ENCODE measurements around the gene RTN1. TPM values are rescaled to one million over a fixed set of nuclear protein-coding genes. Genes with fewer than 3 reads are reported as not detected.
"Not testable (repeated sequence)": the region's sequence is repeated elsewhere in the genome, so short reads cannot be mapped to it uniquely, and the experiment has no call there.

RTN1 gene
- total and polyA plus RNA-seq, 12 donors = 2.9 to 19.7 (median 7.6) TPM

DNA sequence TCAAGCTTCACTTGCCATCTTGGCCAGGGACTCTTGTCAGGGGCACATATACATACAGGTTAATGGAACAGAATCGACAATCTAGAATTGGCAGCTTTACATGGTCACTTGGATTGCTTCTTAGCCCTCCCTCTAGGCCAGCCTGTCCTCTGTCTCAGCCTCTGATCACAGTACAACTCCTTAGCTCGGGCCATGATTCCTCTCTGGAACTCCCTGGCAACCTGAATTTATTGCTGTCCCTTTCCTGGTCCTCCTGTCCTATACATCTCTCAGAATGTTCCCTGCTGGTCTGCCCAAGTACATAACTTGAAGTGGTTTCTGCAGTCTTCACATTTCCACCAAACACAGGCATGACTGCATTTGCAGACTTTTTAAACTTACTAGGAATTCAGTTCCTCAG lies 214.1 kb downstream of the RTN1 start:
- DNase-seq = no peak
- Histone ChIP-seq H3K36me3 (replicated peaks in 1 of 2) (no peaks in the 10 kb centered on the region), H3K27me3 (no peaks in the 10 kb centered on the region), H3K4me1 (replicated peaks in 1 of 2) (no peaks in the 10 kb centered on the region), H3K9me3 (replicated peaks in 1 of 3) (no peaks in the 10 kb centered on the region), H3K4me3 (no peak overlapping the region), H3K27ac (no peak overlapping the region)
- intact Hi-C loops (cut with DNase I) = no loop called here
- WGBS, 4 donors = 47 to 86% (median 76%) methylated on average over 2 of the region's 2 CpGs
- TF ChIP-seq POLR2A (IDR thresholded peaks at IDR 0.05) = no peak
- TF ChIP-seq, protein P1, sequence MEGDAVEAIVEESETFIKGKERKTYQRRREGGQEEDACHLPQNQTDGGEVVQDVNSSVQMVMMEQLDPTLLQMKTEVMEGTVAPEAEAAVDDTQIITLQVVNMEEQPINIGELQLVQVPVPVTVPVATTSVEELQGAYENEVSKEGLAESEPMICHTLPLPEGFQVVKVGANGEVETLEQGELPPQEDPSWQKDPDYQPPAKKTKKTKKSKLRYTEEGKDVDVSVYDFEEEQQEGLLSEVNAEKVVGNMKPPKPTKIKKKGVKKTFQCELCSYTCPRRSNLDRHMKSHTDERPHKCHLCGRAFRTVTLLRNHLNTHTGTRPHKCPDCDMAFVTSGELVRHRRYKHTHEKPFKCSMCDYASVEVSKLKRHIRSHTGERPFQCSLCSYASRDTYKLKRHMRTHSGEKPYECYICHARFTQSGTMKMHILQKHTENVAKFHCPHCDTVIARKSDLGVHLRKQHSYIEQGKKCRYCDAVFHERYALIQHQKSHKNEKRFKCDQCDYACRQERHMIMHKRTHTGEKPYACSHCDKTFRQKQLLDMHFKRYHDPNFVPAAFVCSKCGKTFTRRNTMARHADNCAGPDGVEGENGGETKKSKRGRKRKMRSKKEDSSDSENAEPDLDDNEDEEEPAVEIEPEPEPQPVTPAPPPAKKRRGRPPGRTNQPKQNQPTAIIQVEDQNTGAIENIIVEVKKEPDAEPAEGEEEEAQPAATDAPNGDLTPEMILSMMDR (IDR thresholded peaks at IDR 0.05) = no peak

DNA sequence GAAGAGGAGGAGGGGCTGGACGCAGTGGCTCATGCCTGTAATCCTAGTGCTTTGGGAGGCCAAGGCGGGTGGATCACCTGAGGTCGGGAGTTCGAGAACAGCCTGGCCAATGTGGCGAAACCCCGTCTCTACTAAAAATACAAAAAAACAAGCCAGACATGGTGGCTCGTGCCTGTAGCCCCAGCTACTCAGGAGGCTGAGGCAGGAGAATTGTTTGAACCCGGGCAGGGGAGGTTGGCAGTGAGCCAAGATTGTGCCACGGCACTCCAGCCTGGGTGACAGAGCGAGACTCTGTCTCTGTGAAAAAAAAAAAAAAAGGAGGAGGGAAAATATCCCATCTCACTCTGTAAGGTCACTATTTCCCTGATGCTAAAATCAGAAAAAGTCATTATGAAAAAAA lies 216.4 kb downstream of the RTN1 start:
- H3K27ac ChIP-seq; intact Hi-C loops (cut with DNase I); H3K9me3 ChIP-seq (replicated peaks in 1 of 3); DNase-seq; H3K36me3 ChIP-seq (replicated peaks in 1 of 2); H3K27me3 ChIP-seq; H3K4me1 ChIP-seq (replicated peaks in 1 of 2); H3K4me3 ChIP-seq: not testable (repeated sequence)
- WGBS, 4 donors = 86 to 90% (median 88%) methylated on average over 10 of the region's 10 CpGs

DNA sequence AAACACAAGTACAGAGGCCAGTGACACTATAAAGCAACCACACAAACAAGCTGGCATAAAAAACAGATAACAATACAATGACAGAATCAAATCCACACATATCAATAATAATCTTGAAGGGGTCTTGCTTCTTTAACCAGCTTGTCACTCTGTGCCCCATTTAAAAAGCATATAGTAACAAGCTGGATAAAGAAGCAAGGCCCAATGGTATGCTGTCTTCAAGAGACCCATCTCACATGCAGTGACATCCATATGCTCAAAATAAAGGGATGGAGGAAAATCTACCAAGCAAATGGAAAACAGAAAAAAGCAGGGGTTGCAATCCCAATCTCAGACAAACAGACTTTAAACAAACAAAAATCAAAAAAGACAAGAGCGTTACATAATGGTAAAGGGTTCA lies 223.7 kb downstream of the RTN1 start:
- H3K4me1 ChIP-seq (replicated peaks in 1 of 2); H3K4me3 ChIP-seq; DNase-seq; H3K27ac ChIP-seq; H3K27me3 ChIP-seq; H3K9me3 ChIP-seq (replicated peaks in 1 of 3); H3K36me3 ChIP-seq (replicated peaks in 1 of 2); intact Hi-C loops (cut with DNase I): not testable (repeated sequence)
- 81 to 91% (median 81%) methylated on average over 1 of the region's 1 CpG for WGBS, 4 donors

DNA sequence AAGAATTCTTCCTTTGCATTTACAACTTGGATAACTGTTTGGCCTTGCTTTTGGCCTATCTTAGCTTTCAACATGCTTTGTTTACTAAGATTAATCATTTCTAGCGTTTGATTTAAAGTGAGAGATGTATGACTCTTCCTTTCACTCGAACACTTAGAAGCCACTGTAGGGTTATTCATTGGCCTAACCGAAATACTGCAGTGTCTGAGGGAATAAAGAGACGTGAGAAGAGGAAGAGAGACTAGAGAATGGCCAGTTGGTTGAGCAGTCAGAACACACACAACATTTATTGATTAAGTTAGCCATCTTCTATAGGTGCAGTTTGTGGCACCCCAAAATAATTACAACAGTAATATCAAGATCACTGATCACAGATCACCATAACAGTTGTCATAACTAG lies 231.7 kb downstream of the RTN1 start:
- Histone ChIP-seq H3K27ac (no peak overlapping the region), H3K27me3 (no peaks in the 10 kb centered on the region), H3K4me1 (replicated peaks in 1 of 2) (no peaks in the 10 kb centered on the region), H3K36me3 (replicated peaks in 1 of 2) (no peaks in the 10 kb centered on the region), H3K9me3 (replicated peaks in 1 of 3) (peaks cover 0 to 6% (median 0%) of the 10 kb centered on the region in 3 donors), H3K4me3 (no peak overlapping the region)
- 68 to 74% (median 70%) methylated on average over 4 of the region's 4 CpGs for WGBS, 4 donors
- no peak for TF ChIP-seq POLR2A (IDR thresholded peaks at IDR 0.05)
- TF ChIP-seq, protein P1 (IDR thresholded peaks at IDR 0.05) = no peak
- intact Hi-C loops (cut with DNase I) = no loop called here
- DNase-seq = no peak

DNA sequence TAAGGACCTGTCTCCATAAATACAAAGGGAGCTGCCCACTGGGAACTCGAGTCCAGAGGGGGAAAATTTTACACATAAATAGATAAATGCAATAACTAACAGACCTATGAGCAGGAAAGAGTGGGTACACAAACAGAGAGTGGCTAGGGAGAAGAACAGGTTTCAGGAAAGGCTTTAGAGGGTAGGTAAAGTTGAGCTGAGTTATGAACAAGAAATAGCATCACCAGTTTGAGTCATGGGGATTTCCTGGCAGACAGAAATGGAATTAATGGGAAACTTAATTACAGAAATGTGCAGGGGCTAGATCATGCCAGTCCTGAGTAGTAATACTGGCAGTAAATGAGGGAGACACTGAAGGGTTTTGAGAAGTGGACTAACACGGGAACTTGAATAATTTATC lies 236.0 kb downstream of the RTN1 start:
- Histone ChIP-seq H3K9me3 (replicated peaks in 1 of 3) (no peaks in the 10 kb centered on the region), H3K27ac (no peak overlapping the region), H3K4me3 (no peak overlapping the region), H3K4me1 (replicated peaks in 1 of 2) (no peaks in the 10 kb centered on the region), H3K36me3 (replicated peaks in 1 of 2) (no peaks in the 10 kb centered on the region), H3K27me3 (peaks cover 14% of the 10 kb centered on the region)
- intact Hi-C loops (cut with DNase I) = no loop called here
- TF ChIP-seq, protein P1 (IDR thresholded peaks at IDR 0.05) = no peak
- no peak for TF ChIP-seq POLR2A (IDR thresholded peaks at IDR 0.05)
- whole genome bisulfite sequencing, 4 donors = 50 to 61% (median 53%) methylated on average over 2 of the region's 2 CpGs
- DNase-seq = no peak

Measured in adrenal gland (tissue), 12 donors.